Measurements from ENCODE around the gene ELOVL5. TPM values are rescaled to one million over a fixed set of nuclear protein-coding genes. Genes with fewer than 3 reads are reported as not detected.

The ELOVL5 gene
- total RNA-seq, 4 donors from 2014 or later: 14.3 to 63.1 (median 29.2) TPM

DNA sequence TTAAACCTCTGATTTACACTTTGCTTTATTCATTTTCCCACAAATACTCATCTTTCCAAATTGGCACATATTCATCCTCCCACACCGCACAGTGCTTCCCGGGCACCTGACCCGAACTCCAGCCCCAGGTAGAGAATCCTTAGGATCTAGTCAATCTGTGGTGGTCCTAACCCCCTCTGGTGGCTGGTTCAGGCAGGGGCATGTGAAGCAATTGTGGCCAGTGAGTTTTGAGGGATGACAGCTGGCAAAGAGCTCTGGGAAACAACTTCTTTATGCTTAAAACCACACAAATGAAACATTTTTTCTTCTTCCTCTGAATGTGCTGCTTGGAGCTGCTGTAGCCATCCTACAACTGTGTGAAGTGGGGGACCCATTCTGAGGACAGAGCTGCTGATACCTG lies 54.7 kb downstream of the ELOVL5 start:
- 67 to 96% methylated on average over 3 of the region's 3 CpGs for WGBS, 2 donors (ENCODE audit: low coverage in 1 of 2)
- no peak for TF ChIP-seq POLR2A (IDR thresholded peaks at IDR 0.05)
- no peak for TF ChIP-seq EP300 (IDR thresholded peaks at IDR 0.05; ENCODE audit: low read depth)
- peak in 2 of 5 experiments; percentile 17 to 61 for TF ChIP-seq CTCF (IDR thresholded peaks at IDR 0.05)
- in situ Hi-C loops (cut with MboI; ENCODE audit: low pct_ligation_motif_present in 1 of 4, low pct_unique_long_range_greater_than_20kb in 1 of 4, low sequenced_read_pairs in 3 of 4) (no loop called here), intact Hi-C loops (cut with DNase I; ENCODE audit: low total_unique reads) (loop anchor here (10.0 kb wide), 1 partner anchor 51 kb away; the partner anchor contains the start of gene ELOVL5)
- Histone ChIP-seq H3K36me3 (no peaks in the 10 kb centered on the region), H3K4me1 (no peaks in the 10 kb centered on the region), H3K27ac (no peak overlapping the region), H3K4me3 (no peak overlapping the region), H3K9me3 (no peaks in the 10 kb centered on the region), H3K27me3 (no peaks in the 10 kb centered on the region)
- no peak for DNase-seq

DNA sequence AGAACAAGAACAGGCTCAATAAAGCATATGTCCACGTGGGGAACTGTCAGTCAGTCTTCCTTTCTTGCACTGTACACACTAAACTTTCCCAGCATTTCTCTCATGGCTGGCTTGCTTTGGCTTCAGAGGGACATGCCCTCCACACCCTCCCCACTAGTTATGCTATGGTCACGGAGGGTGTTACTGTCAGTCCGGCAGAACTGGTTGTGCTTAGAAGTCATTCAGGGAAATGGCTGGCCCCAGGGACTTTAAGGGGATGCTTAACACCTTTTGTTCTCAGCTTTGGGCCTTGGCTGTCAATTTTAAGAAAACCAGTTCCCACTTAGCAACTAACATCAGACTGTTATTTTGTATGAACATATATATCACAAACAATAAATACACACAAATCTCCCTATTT lies 55.1 kb downstream of the ELOVL5 start:
- DNase-seq: no peak

GRCh38 chr6:53290537-53291510 lies 57.9 kb downstream of the ELOVL5 start:
- Histone ChIP-seq H3K27me3 (no peaks in the 10 kb centered on the region), H3K36me3 (no peaks in the 10 kb centered on the region), H3K9me3 (no peaks in the 10 kb centered on the region), H3K4me1 (no peaks in the 10 kb centered on the region), H3K27ac (no peak overlapping the region), H3K4me3 (no peak overlapping the region)
- 73 to 74% methylated on average over 2 of the region's 2 CpGs for WGBS, 2 donors (ENCODE audit: low coverage in 1 of 2)
- DNase-seq: no peak
- intact Hi-C loops (cut with DNase I; ENCODE audit: low total_unique reads): loop anchor here (10.0 kb wide), 1 partner anchor 54 kb away; the partner anchor contains the start of gene ELOVL5
- in situ Hi-C loops (cut with MboI; ENCODE audit: low pct_ligation_motif_present in 1 of 4, low pct_unique_long_range_greater_than_20kb in 1 of 4, low sequenced_read_pairs in 3 of 4): no loop called here
- TF ChIP-seq POLR2AphosphoS5 (IDR thresholded peaks at IDR 0.05) (no peak), CTCF (IDR thresholded peaks at IDR 0.05) (no peak), POLR2A (IDR thresholded peaks at IDR 0.05) (no peak), EP300 (IDR thresholded peaks at IDR 0.05; ENCODE audit: low read depth) (no peak)

More for the DNA sequence above, 55.1 kb downstream of the ELOVL5 start:
- in situ Hi-C loops (cut with MboI; ENCODE audit: low pct_ligation_motif_present in 1 of 4, low pct_unique_long_range_greater_than_20kb in 1 of 4, low sequenced_read_pairs in 3 of 4) (no loop called here), intact Hi-C loops (cut with DNase I; ENCODE audit: low total_unique reads) (loop anchor here (10.0 kb wide), 1 partner anchor 51 kb away; the partner anchor contains the start of gene ELOVL5)
- H3K27me3 ChIP-seq: no peaks in the 10 kb centered on the region
- H3K9me3 ChIP-seq: no peaks in the 10 kb centered on the region
- no peak overlapping the region for H3K4me3 ChIP-seq
- 80 to 83% methylated on average over 1 to 3 of the region's 3 CpGs for WGBS, 2 donors (ENCODE audit: low coverage in 1 of 2)
- no peak for TF ChIP-seq EP300 (IDR thresholded peaks at IDR 0.05; ENCODE audit: low read depth)
- no peak for TF ChIP-seq CTCF (IDR thresholded peaks at IDR 0.05)
- TF ChIP-seq POLR2AphosphoS5 (IDR thresholded peaks at IDR 0.05): no peak
- no peak for TF ChIP-seq POLR2A (IDR thresholded peaks at IDR 0.05)
- no peaks in the 10 kb centered on the region for H3K4me1 ChIP-seq
- H3K36me3 ChIP-seq: no peaks in the 10 kb centered on the region
- H3K27ac ChIP-seq: no peak overlapping the region

DNA sequence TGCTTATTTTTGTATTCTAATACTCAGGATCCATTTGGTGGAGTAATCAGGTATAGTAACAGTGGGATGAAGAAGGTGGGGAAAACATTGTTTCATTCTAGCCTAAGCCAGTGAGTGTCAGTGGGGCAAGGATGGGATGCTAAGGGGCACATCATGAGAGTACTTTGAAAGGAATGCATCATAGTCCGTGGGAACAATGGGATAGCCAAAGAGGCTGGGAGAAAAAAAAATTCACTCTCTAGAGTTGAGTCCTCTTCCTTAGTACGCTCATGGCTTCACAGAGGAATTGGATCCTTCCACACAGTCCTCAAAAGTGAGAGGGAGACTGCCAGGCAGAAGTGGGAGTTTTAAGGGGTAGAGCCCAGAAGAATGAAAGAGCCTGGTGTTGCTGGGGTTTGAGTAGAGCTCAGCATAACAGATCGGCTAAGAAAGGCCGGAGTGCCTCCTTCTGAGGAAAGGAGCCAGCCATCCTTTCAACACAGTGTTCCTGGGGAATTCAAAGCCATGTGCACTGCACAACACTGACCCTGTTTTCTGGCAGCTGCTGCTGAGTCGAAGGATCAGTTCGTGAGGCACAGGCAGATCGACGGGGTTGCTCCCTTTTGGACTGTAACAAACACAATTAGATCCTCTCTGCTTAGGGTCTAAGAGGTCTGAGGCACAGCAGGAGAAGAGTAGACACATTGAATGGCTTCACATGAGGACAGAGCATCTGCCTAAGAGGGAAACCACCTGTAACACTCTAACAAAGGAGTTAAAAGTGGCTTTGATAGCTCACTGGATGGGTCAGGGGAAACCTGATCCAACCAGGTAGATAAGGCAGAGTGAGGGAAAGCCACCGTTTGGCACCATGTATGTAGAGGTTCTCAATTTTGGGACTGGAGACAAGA lies 61.2 kb downstream of the ELOVL5 start:
- H3K4me3 ChIP-seq: no peak overlapping the region
- no peaks in the 10 kb centered on the region for H3K9me3 ChIP-seq
- 80 to 87% methylated on average over 4 to 9 of the region's 9 CpGs for WGBS, 2 donors (ENCODE audit: low coverage in 1 of 2)
- peaks cover 0 to 5% (median 0%) of the 10 kb centered on the region in 4 donors for H3K4me1 ChIP-seq
- DNase-seq: no peak
- intact Hi-C loops (cut with DNase I; ENCODE audit: low total_unique reads) (no loop called here), in situ Hi-C loops (cut with MboI; ENCODE audit: low pct_ligation_motif_present in 1 of 4, low pct_unique_long_range_greater_than_20kb in 1 of 4, low sequenced_read_pairs in 3 of 4) (no loop called here)
- no peaks in the 10 kb centered on the region for H3K36me3 ChIP-seq
- no peaks in the 10 kb centered on the region for H3K27me3 ChIP-seq
- TF ChIP-seq POLR2AphosphoS5 (IDR thresholded peaks at IDR 0.05): no peak
- no peak for TF ChIP-seq CTCF (IDR thresholded peaks at IDR 0.05)
- TF ChIP-seq POLR2A (IDR thresholded peaks at IDR 0.05): no peak
- no peak for TF ChIP-seq EP300 (IDR thresholded peaks at IDR 0.05; ENCODE audit: low read depth)
- H3K27ac ChIP-seq: no peak overlapping the region
